Mesendoderm (in vitro differentiated cells): ENCODE data around the gene SLC2A4.

Source experiments
- DNase-seq: peaks from one replicate; pipeline ENCODE4 v3.0.0; 2013
- H2AK5ac ChIP-seq: 2 replicates; pipeline ENCODE4 v1.6.1; 2013; ENCODE audit warnings: low read length, inconsistent platforms
- H2BK120ac ChIP-seq: 2 replicates; pipeline ENCODE4 v1.6.1; 2013; ENCODE audit warnings: low read depth, mild to moderate bottlenecking, low read length, moderate library complexity, mixed read lengths
- H2BK15ac ChIP-seq: replicated peaks from 2 replicates; pipeline ENCODE4 v1.6.1; 2013; ENCODE audit warnings: low read depth, mild to moderate bottlenecking, moderate library complexity
- H2BK5ac ChIP-seq: 2 replicates; pipeline ENCODE4 v1.6.1; 2013; ENCODE audit warnings: low read length, inconsistent platforms
- H3K18ac ChIP-seq: 2 replicates; pipeline ENCODE4 v1.6.1; 2013; ENCODE audit warnings: mild to moderate bottlenecking, low read length, mixed read lengths
- H3K23ac ChIP-seq: one replicate; pipeline ENCODE4 v1.6.1; 2013; ENCODE audit warnings: low read length
- H3K27ac ChIP-seq: 2 replicates; pipeline ENCODE4 v1.5.1; 2013; ENCODE audit warnings: low read depth, mild to moderate bottlenecking, inconsistent platforms, low read length, moderate library complexity
- H3K27me3 ChIP-seq: 2 replicates; pipeline ENCODE4 v1.6.1; 2013; ENCODE audit warnings: low read length, control low read depth, mild to moderate bottlenecking, inconsistent platforms; ENCODE audit not compliant: insufficient read depth, poor library complexity
- H3K36me3 ChIP-seq: 2 replicates; pipeline ENCODE4 v1.6.1; 2013; ENCODE audit warnings: low read length, inconsistent platforms; ENCODE audit not compliant: control insufficient read depth, insufficient read depth
- H3K4ac ChIP-seq: one replicate; pipeline ENCODE4 v1.6.1; 2013; ENCODE audit warnings: low read depth, mild to moderate bottlenecking, low read length, moderate library complexity
- H3K4me1 ChIP-seq: 2 replicates; pipeline ENCODE4 v1.6.1; 2013; ENCODE audit warnings: low read depth, low read length, inconsistent platforms; ENCODE audit not compliant: control insufficient read depth
- H3K4me2 ChIP-seq: 2 replicates; pipeline ENCODE4 v1.6.1; 2013; ENCODE audit warnings: low read length
- H3K4me3 ChIP-seq: 2 replicates; pipeline ENCODE4 v1.5.1; 2013; ENCODE audit warnings: mild to moderate bottlenecking, low read length
- H3K56ac ChIP-seq: one replicate; pipeline ENCODE4 v1.6.1; 2013; ENCODE audit warnings: low read length
- H3K79me1 ChIP-seq: 2 replicates; pipeline ENCODE4 v1.6.1; 2013; ENCODE audit warnings: low read length, inconsistent platforms
- H3K79me2 ChIP-seq: 2 replicates; pipeline ENCODE4 v1.6.1; 2013; ENCODE audit warnings: mild to moderate bottlenecking, low read length; ENCODE audit not compliant: control insufficient read depth, insufficient read depth
- H3K9ac ChIP-seq: 2 replicates; pipeline ENCODE4 v1.6.1; 2013; ENCODE audit warnings: low read length, inconsistent platforms
- H4K5ac ChIP-seq: one replicate; pipeline ENCODE4 v1.6.1; 2013; ENCODE audit warnings: low read length
- H4K8ac ChIP-seq: one replicate; pipeline ENCODE4 v1.6.1; 2013; ENCODE audit warnings: low read depth, mild to moderate bottlenecking, control low read depth, low read length, moderate library complexity
- WGBS: extraction: QIAGEN DNeasy Blood & Tissue Kit; methylation state at CpG from one replicate; pipeline ENCODE4 v1.1.7; 2013; ENCODE audit warnings: low lambda C conversion rate, missing lambda C conversion rate; ENCODE audit not compliant: insufficient coverage; ENCODE audit errors: extremely low coverage; 5-methylcytosine and 5-hydroxymethylcytosine counted together

The SLC2A4 gene

DNA sequence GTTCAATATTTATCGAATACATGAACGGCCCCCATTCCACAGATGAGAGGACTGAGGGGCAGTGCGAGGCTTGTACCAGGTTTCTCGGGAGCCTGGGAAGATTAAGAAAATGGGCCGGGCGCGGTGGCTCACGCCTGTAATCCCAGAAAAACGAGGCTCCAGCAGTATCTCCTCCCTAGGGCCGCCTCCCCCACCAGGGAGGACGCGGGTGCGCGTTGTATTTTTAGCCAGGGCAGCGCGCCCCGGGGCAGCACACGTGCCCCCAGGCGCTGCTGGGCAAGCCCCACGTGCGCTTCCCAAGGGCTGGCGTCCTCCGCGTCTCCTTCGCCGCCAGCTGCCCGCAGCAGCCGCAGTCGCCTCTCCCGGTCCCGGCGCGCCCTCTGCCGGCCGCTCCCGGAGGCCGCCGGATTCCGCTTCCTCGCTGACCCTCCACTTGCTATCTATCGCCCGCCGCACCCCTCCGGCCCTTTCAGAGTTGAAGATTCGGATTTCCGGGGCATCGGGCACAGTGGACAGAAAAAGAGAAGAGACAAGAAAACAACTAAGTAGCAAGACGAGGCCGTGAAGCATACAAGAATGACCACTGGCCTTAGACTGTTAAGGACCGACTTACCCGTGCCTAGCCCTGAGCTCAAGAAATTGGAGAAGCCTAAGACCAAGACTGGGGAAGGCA is 14.8 kb downstream of the SLC2A4 start:
- Histone ChIP-seq H3K4me3 (no peak overlapping the region), H3K79me2 (no peaks in the 10 kb centered on the region), H2AK5ac (no peak overlapping the region), H2BK15ac (no peak overlapping the region), H3K79me1 (no peaks in the 10 kb centered on the region), H3K36me3 (no peaks in the 10 kb centered on the region), H3K18ac (no peak overlapping the region), H3K4me1 (no peaks in the 10 kb centered on the region), H3K56ac (peak overlapping the region; percentile 37), H3K27me3 (peaks cover 4% of the 10 kb centered on the region), H3K27ac (no peak overlapping the region), H4K5ac (no peak overlapping the region), H4K8ac (no peak overlapping the region), H3K9ac (peak overlapping the region; percentile 17), H2BK120ac (no peak overlapping the region), H3K23ac (no peak overlapping the region), H3K4ac (no peak overlapping the region), H3K4me2 (no peak overlapping the region), H2BK5ac (no peak overlapping the region)
- no CpG with 5 or more reads among the region's 51 CpGs for WGBS
- DNase-seq, result peak; percentile 87

DNA sequence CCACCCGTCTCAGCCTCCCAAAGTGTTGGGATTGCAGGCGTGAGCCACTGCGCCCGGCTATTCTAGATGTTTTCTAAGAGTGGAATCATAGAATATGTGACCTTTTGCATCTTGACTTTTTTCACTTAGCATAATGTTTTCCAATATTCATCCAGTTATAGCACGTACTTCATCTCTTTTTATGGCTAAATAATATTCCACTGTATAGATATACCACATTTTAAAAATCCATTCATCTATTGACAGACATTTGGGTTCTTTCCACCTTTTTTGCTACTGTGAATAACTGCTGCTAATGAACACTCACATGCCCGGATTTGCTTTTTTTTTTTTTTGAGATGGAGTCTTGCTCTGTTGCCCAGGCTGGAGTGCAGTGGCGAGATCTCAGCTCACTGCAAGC is 22.7 kb downstream of the SLC2A4 start:
- no CpG with 5 or more reads among the region's 7 CpGs for WGBS
- H3K18ac ChIP-seq, result no peak overlapping the region
- no peak overlapping the region for H2AK5ac ChIP-seq

DNA sequence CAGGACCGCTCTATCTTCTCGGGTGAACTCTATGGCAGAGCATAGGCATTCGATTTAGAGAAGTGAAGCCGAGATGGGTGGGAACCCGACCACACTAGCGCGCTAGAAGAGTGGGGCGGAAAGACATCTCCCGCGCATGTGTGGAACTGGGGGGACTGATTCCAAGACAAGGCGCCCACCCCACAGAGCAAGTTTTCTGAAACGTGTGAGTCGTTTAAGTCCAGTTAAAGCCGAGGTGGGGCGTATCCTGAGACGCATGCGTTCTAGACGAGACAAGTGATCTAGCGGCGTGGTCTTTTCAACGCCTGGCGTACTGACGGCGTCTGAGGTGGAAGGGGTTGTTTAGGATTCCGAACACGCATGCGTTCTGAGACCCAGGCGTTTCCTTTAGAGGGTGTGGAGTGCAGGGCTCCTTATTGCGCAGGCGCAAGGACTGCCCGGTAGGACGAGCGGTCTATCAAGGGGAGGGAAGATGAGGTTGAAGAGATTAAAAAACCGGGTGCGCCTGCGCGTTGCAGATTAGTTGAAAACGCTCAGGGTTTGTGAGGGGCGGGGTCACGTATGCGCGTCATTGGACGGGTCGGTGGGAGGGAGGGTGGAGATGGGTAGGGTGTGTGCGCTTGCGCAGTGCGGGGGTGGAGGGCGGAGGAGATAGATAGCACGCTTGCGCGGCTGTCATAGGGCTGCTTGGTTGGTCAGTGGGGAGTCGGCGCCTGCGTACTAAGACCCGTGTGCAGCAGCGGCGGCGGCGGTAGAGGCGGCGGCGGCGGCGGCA is 25.6 kb downstream of the SLC2A4 start, which contains the start of gene EIF5A:
Gene EIF5A (plus strand): TSS at position 718 of the 775 bp plus-strand sequence. CDS start 2,008 bp downstream, outside the sequence.
- peak within 1 kb of the TSS; percentile 91 for H3K4me3 ChIP-seq
- H3K27me3 ChIP-seq, result no peaks in the 10 kb centered on the region
- H3K79me2 ChIP-seq, result peaks cover 39% of the 10 kb centered on the region
- H3K18ac ChIP-seq, result peak within 1 kb of the TSS; percentile 98
- peak within 1 kb of the TSS; percentile 97 for H3K56ac ChIP-seq
- H2BK120ac ChIP-seq, result peak within 1 kb of the TSS; percentile 83
- H3K27ac ChIP-seq, result peak within 1 kb of the TSS; percentile 97
- no peak within 1 kb of the TSS for H2BK15ac ChIP-seq
- peak within 1 kb of the TSS; percentile 51 for H2BK5ac ChIP-seq
- H4K5ac ChIP-seq, result no peak within 1 kb of the TSS
- peak within 1 kb of the TSS; percentile 100 for H3K4ac ChIP-seq
- WGBS, result no CpG with 5 or more reads among the region's 64 CpGs
- peaks cover 15% of the 10 kb centered on the region for H3K79me1 ChIP-seq
- peak; percentile 100 for DNase-seq
- H3K4me1 ChIP-seq, result peaks cover 6% of the 10 kb centered on the region
- peak within 1 kb of the TSS; percentile 92 for H3K23ac ChIP-seq
- peak within 1 kb of the TSS; percentile 98 for H3K9ac ChIP-seq
- H4K8ac ChIP-seq, result no peak within 1 kb of the TSS
- peaks cover 16% of the 10 kb centered on the region for H3K36me3 ChIP-seq
- H3K4me2 ChIP-seq, result peak within 1 kb of the TSS; percentile 90
- H2AK5ac ChIP-seq, result peak within 1 kb of the TSS; percentile 92

More for the DNA sequence above, 22.7 kb downstream of the SLC2A4 start:
- Histone ChIP-seq H4K5ac (no peak overlapping the region), H3K4me1 (peaks cover 1% of the 10 kb centered on the region), H3K79me2 (peaks cover 16% of the 10 kb centered on the region), H3K23ac (no peak overlapping the region), H3K9ac (no peak overlapping the region), H3K4me2 (no peak overlapping the region), H3K79me1 (no peaks in the 10 kb centered on the region), H2BK15ac (no peak overlapping the region), H3K4me3 (no peak overlapping the region), H3K27me3 (no peaks in the 10 kb centered on the region), H3K27ac (no peak overlapping the region), H4K8ac (no peak overlapping the region), H3K36me3 (peaks cover under 1% of the 10 kb centered on the region), H2BK5ac (no peak overlapping the region), H3K56ac (no peak overlapping the region), H3K4ac (no peak overlapping the region), H2BK120ac (no peak overlapping the region)
- DNase-seq, result no peak

DNA sequence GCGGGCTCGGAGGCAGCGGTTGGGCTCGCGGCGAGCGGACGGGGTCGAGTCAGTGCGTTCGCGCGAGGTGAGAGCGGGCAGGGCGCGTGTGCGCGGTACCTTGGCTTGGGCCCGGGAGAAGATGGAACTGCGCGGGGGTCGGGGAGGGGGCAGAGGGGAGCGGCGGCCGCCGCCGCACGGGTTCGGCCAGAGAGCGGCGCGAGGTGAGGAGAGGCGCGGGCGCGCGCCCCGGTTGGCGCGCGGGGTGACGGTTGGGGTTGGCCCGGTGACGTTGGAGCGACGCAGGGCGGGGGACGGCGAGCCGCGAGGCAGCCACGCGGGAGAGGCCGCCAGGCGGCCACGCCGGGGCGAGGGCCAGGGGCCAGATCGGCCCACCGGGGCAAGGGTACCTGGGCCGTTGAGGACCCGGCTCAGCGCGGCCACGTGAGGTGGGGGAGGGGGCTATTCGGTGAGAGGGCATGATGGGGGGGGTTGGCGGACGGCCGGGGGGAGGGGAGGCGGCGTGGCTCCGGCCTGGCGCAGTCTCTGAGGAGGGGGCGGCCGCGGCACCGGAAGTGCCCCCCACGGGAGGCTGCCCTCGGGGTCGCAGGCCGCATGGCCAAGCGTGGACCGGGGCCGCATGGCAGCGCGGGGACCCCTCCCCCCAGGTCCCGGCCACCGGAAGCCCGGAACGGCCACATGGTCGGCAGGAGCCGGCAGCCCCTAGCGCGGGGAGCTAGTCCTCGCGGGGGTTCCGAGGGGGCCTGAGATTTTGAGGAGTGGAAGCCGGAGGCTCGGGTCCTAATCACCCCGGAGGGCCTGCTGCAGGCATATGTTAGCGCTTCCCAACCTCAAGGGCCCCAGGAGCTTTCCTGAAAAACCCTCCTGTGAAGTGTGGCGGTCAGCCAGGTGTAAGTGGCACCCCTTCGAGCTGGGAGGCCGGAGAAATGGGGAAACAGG is 26.4 kb downstream of the SLC2A4 start:
- peaks cover 16% of the 10 kb centered on the region for H3K79me1 ChIP-seq
- peaks cover 21% of the 10 kb centered on the region for H3K36me3 ChIP-seq
- peak overlapping the region; percentile 91 for H3K4me3 ChIP-seq
- peaks cover 6% of the 10 kb centered on the region for H3K4me1 ChIP-seq
- peak overlapping the region; percentile 51 for H2BK5ac ChIP-seq
- H3K4me2 ChIP-seq, result peak overlapping the region; percentile 90
- H4K5ac ChIP-seq, result no peak overlapping the region
- peak overlapping the region; percentile 98 for H3K18ac ChIP-seq
- no peaks in the 10 kb centered on the region for H3K27me3 ChIP-seq
- H3K27ac ChIP-seq, result peak overlapping the region; percentile 97
- peak overlapping the region; percentile 92 for H2AK5ac ChIP-seq
- H4K8ac ChIP-seq, result no peak overlapping the region
- peak overlapping the region; percentile 83 for H2BK120ac ChIP-seq
- H3K79me2 ChIP-seq, result peaks cover 39% of the 10 kb centered on the region
- H3K9ac ChIP-seq, result peak overlapping the region; percentile 98
- DNase-seq, result peak; percentile 56
- peak overlapping the region; percentile 97 for H3K56ac ChIP-seq
- peak overlapping the region; percentile 100 for H3K4ac ChIP-seq
- peak overlapping the region; percentile 92 for H3K23ac ChIP-seq
- WGBS, result no CpG with 5 or more reads among the region's 104 CpGs
- H2BK15ac ChIP-seq, result no peak overlapping the region

DNA sequence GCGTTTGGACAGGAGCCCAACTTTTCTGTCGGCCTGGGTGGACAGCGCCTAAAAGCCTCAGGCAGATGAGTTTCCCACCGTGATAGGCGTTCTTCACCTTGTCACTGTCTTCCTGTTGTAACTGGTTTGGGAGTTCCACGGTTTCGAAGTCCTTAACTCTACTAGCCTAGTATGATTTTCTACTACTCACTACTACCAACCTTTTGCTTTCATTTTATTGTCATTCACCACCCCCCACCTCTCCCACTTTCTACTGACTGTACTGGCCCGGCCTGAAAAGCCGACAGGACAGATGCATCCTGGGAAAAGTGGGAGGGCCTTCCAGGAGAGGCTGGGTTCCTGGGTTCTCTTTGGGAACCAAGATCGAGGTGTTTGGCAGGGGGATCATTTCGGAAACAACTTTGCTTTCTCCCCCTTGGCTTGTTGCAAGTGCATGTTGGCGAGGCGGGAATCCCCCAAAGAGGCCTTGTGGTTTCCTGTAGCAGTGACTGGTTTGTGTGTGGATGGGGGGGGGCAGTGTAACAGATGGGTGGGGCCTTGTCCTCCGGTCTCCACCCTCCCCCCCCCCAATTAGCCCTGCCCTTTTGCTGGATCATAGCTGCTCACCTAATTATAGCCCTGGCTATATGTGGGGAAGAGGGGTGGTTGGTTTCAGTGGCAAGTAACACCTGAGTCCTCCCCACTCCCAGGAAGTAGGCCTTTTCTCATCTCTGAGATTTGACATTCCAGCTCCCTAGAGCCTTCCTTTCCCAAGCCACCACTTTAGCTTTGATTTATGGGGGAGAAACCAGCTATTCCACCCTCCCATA is 27.3 kb downstream of the SLC2A4 start:
- peak; percentile 91 for DNase-seq
- peak overlapping the region; percentile 92 for H2AK5ac ChIP-seq

More for the DNA sequence above, 27.3 kb downstream of the SLC2A4 start:
- Histone ChIP-seq H3K79me1 (peaks cover 16% of the 10 kb centered on the region), H3K27me3 (no peaks in the 10 kb centered on the region), H2BK15ac (no peak overlapping the region), H3K9ac (peak overlapping the region; percentile 98), H3K56ac (peak overlapping the region; percentile 97), H3K4me1 (peaks cover 6% of the 10 kb centered on the region), H3K4ac (peak overlapping the region; percentile 100), H3K4me3 (peak overlapping the region; percentile 91), H3K4me2 (peak overlapping the region; percentile 90), H4K5ac (no peak overlapping the region), H2BK5ac (peak overlapping the region; percentile 51), H3K36me3 (peaks cover 21% of the 10 kb centered on the region), H3K79me2 (peaks cover 39% of the 10 kb centered on the region), H3K18ac (peak overlapping the region; percentile 98), H3K27ac (peak overlapping the region; percentile 97), H3K23ac (peak overlapping the region; percentile 92), H4K8ac (no peak overlapping the region), H2BK120ac (no peak overlapping the region)
- WGBS, result no CpG with 5 or more reads among the region's 14 CpGs
